Measurements from ENCODE around the gene SLC7A7.
"Not testable (repeated sequence)": the region's sequence is repeated elsewhere in the genome, so short reads cannot be mapped to it uniquely, and the experiment has no call there.

The SLC7A7 gene

GRCh38 chr14:22748631-22749068 is 66.6 kb downstream of the SLC7A7 start:
- Histone ChIP-seq H3K27me3 (replicated peaks; ENCODE audit: control insufficient read depth, insufficient read depth, low read length) (no peaks in the 10 kb centered on the region), H3K36me3 (ENCODE audit: control insufficient read depth, insufficient read depth, low read length) (no peaks in the 10 kb centered on the region), H3K4me3 (replicated peaks; ENCODE audit: low read depth, low read length) (no peak overlapping the region)
- peak; percentile 17 for DNase-seq (ENCODE audit: extremely low read depth, insufficient read length)
- TF ChIP-seq CTCF (IDR thresholded peaks at IDR 0.05; ENCODE audit: insufficient read depth, low read length, poor library complexity, severe bottlenecking), result no peak

GRCh38 chr14:22748206-22748605 is 67.0 kb downstream of the SLC7A7 start:
- DNase-seq (ENCODE audit: extremely low read depth, insufficient read length), result no peak
- TF ChIP-seq CTCF (IDR thresholded peaks at IDR 0.05; ENCODE audit: insufficient read depth, low read length, poor library complexity, severe bottlenecking), result no peak
- no peak overlapping the region for H3K4me3 ChIP-seq (replicated peaks; ENCODE audit: low read depth, low read length)
- no peaks in the 10 kb centered on the region for H3K27me3 ChIP-seq (replicated peaks; ENCODE audit: control insufficient read depth, insufficient read depth, low read length)
- H3K36me3 ChIP-seq (ENCODE audit: control insufficient read depth, insufficient read depth, low read length), result no peaks in the 10 kb centered on the region

- no peak overlapping the region for H3K4me3 ChIP-seq (replicated peaks; ENCODE audit: low read depth, low read length)
- H3K27me3 ChIP-seq (replicated peaks; ENCODE audit: control insufficient read depth, insufficient read depth, low read length), result no peaks in the 10 kb centered on the region
- no peak for DNase-seq (ENCODE audit: extremely low read depth, insufficient read length)
These were observed 67.5 kb downstream of the SLC7A7 start for GRCh38 chr14:22747769-22748168.

GRCh38 chr14:22740020-22740419 is 75.2 kb downstream of the SLC7A7 start:
- Histone ChIP-seq H3K27me3 (replicated peaks; ENCODE audit: control insufficient read depth, insufficient read depth, low read length) (no peaks in the 10 kb centered on the region), H3K36me3 (ENCODE audit: control insufficient read depth, insufficient read depth, low read length) (no peaks in the 10 kb centered on the region), H3K4me3 (replicated peaks; ENCODE audit: low read depth, low read length) (no peak overlapping the region)
- no peak for TF ChIP-seq CTCF (IDR thresholded peaks at IDR 0.05; ENCODE audit: insufficient read depth, low read length, poor library complexity, severe bottlenecking)
- no peak for DNase-seq (ENCODE audit: extremely low read depth, insufficient read length)

More at GRCh38 chr14:22747769-22748168, 67.5 kb downstream of the SLC7A7 start:
- H3K36me3 ChIP-seq (ENCODE audit: control insufficient read depth, insufficient read depth, low read length), result no peaks in the 10 kb centered on the region
- no peak for TF ChIP-seq CTCF (IDR thresholded peaks at IDR 0.05; ENCODE audit: insufficient read depth, low read length, poor library complexity, severe bottlenecking)

- no peak for TF ChIP-seq CTCF (IDR thresholded peaks at IDR 0.05; ENCODE audit: insufficient read depth, low read length, poor library complexity, severe bottlenecking)
- DNase-seq (ENCODE audit: extremely low read depth, insufficient read length), result no peak
- Histone ChIP-seq H3K27me3 (replicated peaks; ENCODE audit: control insufficient read depth, insufficient read depth, low read length) (no peaks in the 10 kb centered on the region), H3K36me3 (ENCODE audit: control insufficient read depth, insufficient read depth, low read length) (no peaks in the 10 kb centered on the region), H3K4me3 (replicated peaks; ENCODE audit: low read depth, low read length) (no peak overlapping the region)
These were observed 75.8 kb downstream of the SLC7A7 start for GRCh38 chr14:22739423-22739822.

- no peaks in the 10 kb centered on the region for H3K36me3 ChIP-seq (ENCODE audit: control insufficient read depth, insufficient read depth, low read length)
- no peaks in the 10 kb centered on the region for H3K27me3 ChIP-seq (replicated peaks; ENCODE audit: control insufficient read depth, insufficient read depth, low read length)
- no peak for TF ChIP-seq CTCF (IDR thresholded peaks at IDR 0.05; ENCODE audit: insufficient read depth, low read length, poor library complexity, severe bottlenecking)
- H3K4me3 ChIP-seq (replicated peaks; ENCODE audit: low read depth, low read length), result no peak overlapping the region
- peak; percentile 58 for DNase-seq (ENCODE audit: extremely low read depth, insufficient read length)
These were observed 78.2 kb downstream of the SLC7A7 start for GRCh38 chr14:22737052-22737451.

GRCh38 chr14:22736384-22736783 is 78.9 kb downstream of the SLC7A7 start:
- not testable (repeated sequence) for DNase-seq (ENCODE audit: extremely low read depth, insufficient read length); H3K4me3 ChIP-seq (replicated peaks; ENCODE audit: low read depth, low read length); H3K36me3 ChIP-seq (ENCODE audit: control insufficient read depth, insufficient read depth, low read length); H3K27me3 ChIP-seq (replicated peaks; ENCODE audit: control insufficient read depth, insufficient read depth, low read length)
